H1 (cell line): Measurements from ENCODE around the gene MARK1. TPM values are rescaled to one million over a fixed set of nuclear protein-coding genes. Genes with fewer than 3 reads are reported as not detected.
A peak's percentile ranks its signal among the peaks of the same experiment; 100 is the strongest.

Source experiments
- CTCF ChIA-PET: fragments of 300-600 bp; sonication (Branson Sonifier 250); formaldehyde crosslinking; loops from one replicate; lab custom pipeline; 2021; ENCODE audit not compliant: partially characterized antibody; lab: Charles Lee
- POLR2A ChIA-PET: fragments of 300-600 bp; sonication (Branson Sonifier 250); formaldehyde crosslinking; loops from one replicate; lab custom pipeline; 2021; ENCODE audit warnings: inconsistent platforms; ENCODE audit not compliant: partially characterized antibody; lab: Charles Lee
- DNase-seq, 2 experiments: peaks; one replicate each; pipeline versions ENCODE4 v3.0.0 to v3.0.0-alpha.2; 2010 to 2022; ENCODE audit warnings: low spot score in 2 of 2, low read depth in 1 of 2, mixed read lengths in 1 of 2
- FAIRE-seq: peaks from 2 replicates; lab custom pipeline; 2011; peaks lifted over from hg19 to GRCh38; lab: Jason Lieb, UNC
- H2AFZ ChIP-seq: 2 replicates; pipeline ENCODE4 v1.8.1; 2012; ENCODE audit warnings: low read length, inconsistent platforms
- H2AK5ac ChIP-seq: 2 replicates; pipeline ENCODE4 v1.6.1; 2013; ENCODE audit warnings: low read depth, low read length
- H2BK120ac ChIP-seq: replicated peaks from 2 replicates; pipeline ENCODE3; 2013; ENCODE audit warnings: low read depth, low read length, inconsistent platforms
- H2BK12ac ChIP-seq: 2 replicates; pipeline ENCODE4 v1.6.1; 2013; ENCODE audit warnings: low read depth, low read length
- H2BK15ac ChIP-seq: 2 replicates; pipeline ENCODE4 v1.6.1; 2013; ENCODE audit warnings: low read length
- H2BK20ac ChIP-seq: 2 replicates; pipeline ENCODE4 v1.6.1; 2013; ENCODE audit warnings: low read length
- H2BK5ac ChIP-seq: 2 replicates; pipeline ENCODE4 v1.6.1; 2013; ENCODE audit warnings: low read depth, low read length
- H3K14ac ChIP-seq: 2 replicates; pipeline ENCODE4 v1.6.1; 2013; ENCODE audit warnings: inconsistent platforms; ENCODE audit not compliant: insufficient read length
- H3K18ac ChIP-seq: 2 replicates; pipeline ENCODE4 v1.6.1; 2013; ENCODE audit warnings: low read length; ENCODE audit errors: extremely low read depth
- H3K23ac ChIP-seq: 2 replicates; pipeline ENCODE4 v1.6.1; 2013; ENCODE audit warnings: inconsistent platforms; ENCODE audit not compliant: insufficient read length
- H3K23me2 ChIP-seq: 2 replicates; pipeline ENCODE4 v1.6.1; 2013; ENCODE audit warnings: low read depth, low read length
- H3K27ac ChIP-seq: 2 replicates; pipeline ENCODE4 v1.6.1; 2011; ENCODE audit warnings: low read depth, low read length, inconsistent platforms
- H3K27me3 ChIP-seq, 4 experiments: replicated peaks in 1 of 4; 1 replicate in 1 of 4; 2 replicates in 3 of 4; pipeline versions ENCODE4 v1.6.1 to v1.8.1; 2011 to 2013; ENCODE audit warnings: low read length in 3 of 4, mild to moderate bottlenecking in 3 of 4, inconsistent platforms in 2 of 4, mixed read lengths in 2 of 4, moderate library complexity in 1 of 4; ENCODE audit not compliant: control insufficient read depth in 3 of 4, insufficient read depth in 3 of 4; ENCODE audit errors: extremely low read depth in 1 of 4
- H3K36me3 ChIP-seq, 4 experiments: 2 replicates each; pipeline versions ENCODE4 v1.6.1 to v1.8.1; 2011 to 2013; ENCODE audit warnings: mild to moderate bottlenecking in 4 of 4, low read length in 3 of 4, moderate library complexity in 2 of 4, control low read depth in 1 of 4, inconsistent platforms in 1 of 4; ENCODE audit not compliant: insufficient read depth in 4 of 4, control insufficient read depth in 2 of 4
- H3K4ac ChIP-seq: replicated peaks from 2 replicates; pipeline ENCODE3; 2013; ENCODE audit warnings: low read length, low read depth, mixed read lengths, inconsistent platforms; ENCODE audit not compliant: insufficient read length
- H3K4me1 ChIP-seq, 4 experiments: replicated peaks in 1 of 4; 1 replicate in 1 of 4; 2 replicates in 3 of 4; pipeline versions ENCODE4 v1.6.1 to v1.8.1; 2011 to 2013; ENCODE audit warnings: low read length in 3 of 4, inconsistent platforms in 2 of 4, mixed read lengths in 1 of 4; ENCODE audit not compliant: insufficient read depth in 4 of 4, control insufficient read depth in 3 of 4
- H3K4me2 ChIP-seq, 2 experiments: 2 replicates each; pipeline versions ENCODE4 v1.6.1 to v1.8.1; 2011 to 2013; ENCODE audit warnings: low read depth in 2 of 2, low read length in 2 of 2, control low read depth in 1 of 2, inconsistent platforms in 1 of 2, mild to moderate bottlenecking in 1 of 2; ENCODE audit not compliant: insufficient read depth in 1 of 2
- H3K4me3 ChIP-seq, 4 experiments: fragments of 200-600, 300-600 bp in 1 of 4; sonication (generic), shearing (Covaris generic), sonication (Bioruptor Twin) in 1 of 4; 2 replicates each; pipeline versions ENCODE4 v1.5.1 to v1.8.1; 2011 to 2016; ENCODE audit warnings: low read length in 4 of 4, low read depth in 3 of 4, control low read depth in 2 of 4, inconsistent platforms in 2 of 4, mild to moderate bottlenecking in 2 of 4, mixed read lengths in 1 of 4, moderate library complexity in 1 of 4; ENCODE audit not compliant: insufficient read depth in 2 of 4; ENCODE audit errors: extremely low read depth in 1 of 4
- H3K56ac ChIP-seq: replicated peaks from 2 replicates; pipeline ENCODE3; 2013; ENCODE audit warnings: low read depth, mild to moderate bottlenecking, mixed read lengths, low read length, inconsistent platforms; ENCODE audit not compliant: insufficient read length
- H3K79me1 ChIP-seq: 2 replicates; pipeline ENCODE4 v1.6.1; 2013; ENCODE audit warnings: low read depth, low read length, control low read depth
- H3K79me2 ChIP-seq, 2 experiments: 2 replicates each; pipeline versions ENCODE4 v1.6.1 to v1.8.1; 2012 to 2013; ENCODE audit warnings: low read length in 2 of 2, mild to moderate bottlenecking in 2 of 2, inconsistent platforms in 1 of 2; ENCODE audit not compliant: insufficient read depth in 2 of 2, control insufficient read depth in 1 of 2
- H3K9ac ChIP-seq, 4 experiments: replicated peaks in 1 of 4; 1 replicate in 1 of 4; 2 replicates in 3 of 4; pipeline versions ENCODE4 v1.6.1 to v1.8.1; 2011 to 2013; ENCODE audit warnings: low read depth in 3 of 4, low read length in 3 of 4, control low read depth in 2 of 4, mild to moderate bottlenecking in 2 of 4, moderate library complexity in 2 of 4, inconsistent platforms in 1 of 4; ENCODE audit errors: extremely low read depth in 1 of 4
- H3K9me3 ChIP-seq, 2 experiments: 2 replicates each; pipeline versions ENCODE4 v1.6.1 to v1.8.1; 2012 to 2013; ENCODE audit warnings: mild to moderate bottlenecking in 2 of 2, moderate library complexity in 2 of 2, control low read depth in 1 of 2, inconsistent platforms in 1 of 2, low read depth in 1 of 2, low read length in 1 of 2, mixed read lengths in 1 of 2; ENCODE audit not compliant: insufficient read depth in 2 of 2
- H4K20me1 ChIP-seq, 2 experiments: replicated peaks in 1 of 2; 2 replicates each; pipeline versions ENCODE3 to v1.8.1; 2011 to 2013; ENCODE audit warnings: inconsistent platforms in 2 of 2, low read length in 2 of 2, mild to moderate bottlenecking in 1 of 2; ENCODE audit not compliant: insufficient read depth in 2 of 2, control insufficient read depth in 1 of 2
- H4K5ac ChIP-seq: 2 replicates; pipeline ENCODE4 v1.6.1; 2013; ENCODE audit warnings: low read length, low read depth, mixed read lengths, inconsistent platforms; ENCODE audit not compliant: insufficient read length
- H4K8ac ChIP-seq: 2 replicates; pipeline ENCODE4 v1.8.0; 2013; ENCODE audit warnings: mild to moderate bottlenecking, moderate library complexity, low read length, inconsistent platforms; ENCODE audit not compliant: insufficient read depth; ENCODE audit errors: extremely low read depth
- H4K91ac ChIP-seq: replicated peaks from 2 replicates; pipeline ENCODE3; 2013; ENCODE audit warnings: low read length, mixed read lengths, inconsistent platforms; ENCODE audit not compliant: insufficient read length
- ATF2 ChIP-seq: IDR thresholded peaks from 2 replicates; pipeline ENCODE4 v1.6.1; 2012; ENCODE audit warnings: low read length, inconsistent platforms
- CEBPB ChIP-seq: IDR thresholded peaks from 2 replicates; pipeline ENCODE4 v1.6.1; 2012; ENCODE audit warnings: low read depth, low read length
- EGR1 ChIP-seq: IDR thresholded peaks from 2 replicates; pipeline ENCODE4 v1.6.1; 2011; ENCODE audit warnings: low read depth, low read length, borderline replicate concordance
- HDAC6 ChIP-seq: IDR thresholded peaks from one replicate; pipeline ENCODE4 v1.7.1; 2012; ENCODE audit warnings: low read depth, mild to moderate bottlenecking, inconsistent platforms, low read length, moderate library complexity
- NANOG ChIP-seq: IDR thresholded peaks from 2 replicates; pipeline ENCODE4 v1.6.1; 2011; ENCODE audit warnings: low read length, low read depth, mild to moderate bottlenecking, inconsistent platforms; ENCODE audit not compliant: insufficient read depth, poor library complexity, severe bottlenecking
- RBBP5 ChIP-seq: IDR thresholded peaks from 2 replicates; pipeline ENCODE4 v1.7.1; 2012; ENCODE audit warnings: low read depth, mild to moderate bottlenecking, inconsistent platforms, low read length, moderate library complexity, borderline replicate concordance
- SIN3A ChIP-seq, 2 experiments: IDR thresholded peaks in 1 of 2; conservative IDR thresholded peaks in 1 of 2; 2 replicates each; pipeline ENCODE4 v1.6.1; 2011 to 2012; ENCODE audit warnings: low read length in 2 of 2, improper control_type of control experiment in 1 of 2, low read depth in 1 of 2, mild to moderate bottlenecking in 1 of 2
- SP1 ChIP-seq: IDR thresholded peaks from 2 replicates; pipeline ENCODE4 v1.6.1; 2011; ENCODE audit warnings: low read depth, low read length
- TAF1 ChIP-seq: IDR thresholded peaks from 2 replicates; pipeline ENCODE4 v1.6.1; 2011; ENCODE audit warnings: mild to moderate bottlenecking, low read depth, low read length
- TAF7 ChIP-seq: optimal IDR thresholded peaks from 2 replicates; pipeline ENCODE3; 2011; ENCODE audit warnings: low read depth, mild to moderate bottlenecking, inconsistent platforms, low read length, moderate library complexity, borderline replicate concordance
- TBP ChIP-seq: IDR thresholded peaks from 2 replicates; pipeline ENCODE4 v1.6.1; 2011; ENCODE audit warnings: low read depth, low read length, improper control_type of control experiment
- WGBS, 2 experiments: shearing (Covaris generic) in 1 of 2; methylation state at CpG; one replicate each; pipeline versions ENCODE4 v1.1.6 to v1.1.7; 2013 to 2015; ENCODE audit warnings: low lambda C conversion rate in 2 of 2, mixed read lengths in 2 of 2, inconsistent platforms in 1 of 2, low coverage in 1 of 2, missing lambda C conversion rate in 1 of 2; ENCODE audit not compliant: insufficient replicate concordance in 2 of 2, insufficient coverage in 1 of 2, insufficient read length in 1 of 2; ENCODE audit errors: extremely low coverage in 1 of 2, missing lambda C conversion rate in 1 of 2; 5-methylcytosine and 5-hydroxymethylcytosine counted together
- polyA plus RNA-seq, 7 experiments: library from polyadenylated mRNA; depleted of rRNA in 3 of 7; stranded (reverse) in 5 of 7; unstranded in 2 of 7; fragments of >200 nt in 5 of 7; fragments of 200-250 nt in 2 of 7; gene quantifications; 1 replicate in 5 of 7; 2 replicates in 1 of 7; 4 replicates in 1 of 7; pipeline versions ENCODE4 v1.2.1 to v1.2.3, GENCODE V29; 2011 to 2013; ENCODE audit warnings: missing spikeins in 2 of 7, mixed read lengths in 2 of 7
- total RNA-seq: library from RNA; stranded (reverse); fragmentation: NEBNext Ultra II Directional; extraction: Animal tissue kit (Norgen Biotek cat#: 25700); gene quantifications from 2 replicates; pipeline ENCODE4 v1.2.1, GENCODE V29; 2021

The MARK1 gene
- total and polyA plus RNA-seq, 2 of the 8 experiments (the other 6 are each of a cell fraction or from before 2014, with no cell fraction given): 5.5 to 20.5 TPM

GRCh38 chr1:220516014-220516721, 11.8 kb upstream of the MARK1 start:
- Histone ChIP-seq H3K79me2 (no peaks in the 10 kb centered on the region), H3K23ac (no peak overlapping the region), H3K4ac (no peak overlapping the region), H3K4me2 (no peak overlapping the region), H2BK120ac (no peak overlapping the region), H3K36me3 (no peaks in the 10 kb centered on the region), H3K27ac (no peak overlapping the region), H4K5ac (no peak overlapping the region), H3K9ac (no peak overlapping the region), H4K91ac (no peak overlapping the region), H3K23me2 (no peaks in the 10 kb centered on the region), H3K27me3 (no peaks in the 10 kb centered on the region), H3K4me1 (peaks cover 0 to 3% (median 1%) of the 10 kb centered on the region in 4 experiments; a peak in 3 of 7 replicates), H3K56ac (no peak overlapping the region), H2BK12ac (no peak overlapping the region), H3K4me3 (no peak overlapping the region), H2AK5ac (no peak overlapping the region), H3K14ac (no peak overlapping the region), H2BK20ac (no peak overlapping the region), H3K18ac (no peak overlapping the region), H3K9me3 (no peaks in the 10 kb centered on the region), H3K79me1 (no peaks in the 10 kb centered on the region), H2BK15ac (peak overlapping the region; percentile 31; the same call in 1 of the 2 replicates), H2AFZ (no peak overlapping the region), H4K8ac (no peak overlapping the region), H4K20me1 (no peaks in the 10 kb centered on the region), H2BK5ac (no peak overlapping the region; the same call in 1 of the 2 replicates)
- ChIA-PET CTCF (interaction anchor here (0.6 to 2.2 kb wide), 6 partner anchors 10 to 237 kb away, joined by 3 to 9 read pairs (median 5); no protein-coding TSS in a partner anchor), POLR2A (no interaction called here)
- DNase-seq: no peak
- WGBS, 2 experiments: 77% methylated on average over 6 of the region's 6 CpGs; no CpG with 5 or more reads in 1 of the 2 experiments
- no peak for FAIRE-seq
- TF ChIP-seq TBP (no peak), SP1 (no peak), ATF2 (no peak), RBBP5 (no peak), TAF7 (no peak), NANOG (no peak), HDAC6 (no peak), TAF1 (no peak), EGR1 (no peak), SIN3A (conservative IDR thresholded peaks at IDR 0.05 in 1 of 2, IDR thresholded peaks at IDR 0.05 in 1 of 2; ENCODE audit: low read depth in 1 of 2, low read length in 2 of 2) (no peak), CEBPB (no peak)
